ENCODE results near the gene SERGEF. TPM values are rescaled to one million over a fixed set of nuclear protein-coding genes. Genes with fewer than 3 reads are reported as not detected.

The SERGEF gene
- total and polyA plus RNA-seq, 2 of the 4 experiments (the other 2 are of a cell fraction) = 12.2 to 18.1 TPM

GRCh38 chr11:17743808-17744119 is 269.1 kb downstream of the SERGEF start:
- no TSS peak for BruUV-seq (replicated peaks)
- Histone ChIP-seq H2BK5ac (ENCODE audit: low read depth, low read length, poor library complexity, severe bottlenecking) (no peak overlapping the region), H3K4ac (ENCODE audit: low read depth, low read length) (no peak overlapping the region), H3K23ac (ENCODE audit: low read depth, low read length) (no peak overlapping the region), H3K9me3 (ENCODE audit: control insufficient read depth, insufficient read depth, low read length) (no peaks in the 10 kb centered on the region), H3K9me1 (ENCODE audit: insufficient read depth, low read length) (no peaks in the 10 kb centered on the region), H3K9ac (ENCODE audit: low read depth, low read length) (no peak overlapping the region), H4K91ac (ENCODE audit: insufficient read depth, low read depth, low read length) (no peak overlapping the region), H3K79me1 (ENCODE audit: low read depth in 1 of 2, low read length in 2 of 2) (no peaks in the 10 kb centered on the region), H3K18ac (ENCODE audit: low read depth, low read length) (no peak overlapping the region), H3K4me1 (ENCODE audit: control insufficient read depth, insufficient read depth, low read length) (no peaks in the 10 kb centered on the region), H3K4me3 (ENCODE audit: insufficient read depth, low read depth, low read length) (no peak overlapping the region), H4K8ac (ENCODE audit: low read depth in 2 of 2, low read length in 2 of 2) (no peak overlapping the region), H4K5ac (ENCODE audit: low read depth, low read length) (no peak overlapping the region), H3K56ac (ENCODE audit: extremely low read depth, insufficient read depth, low read length) (no peak overlapping the region), H2AFZ (replicated peaks; ENCODE audit: low read length, poor library complexity) (no peak overlapping the region), H3K27me3 (ENCODE audit: control insufficient read depth, insufficient read depth, low read length) (peaks cover 28% of the 10 kb centered on the region), H3K27ac (ENCODE audit: insufficient read depth, low read length) (no peak overlapping the region), H3K36me3 (ENCODE audit: control insufficient read depth, insufficient read depth, low read length) (no peaks in the 10 kb centered on the region), H4K20me1 (ENCODE audit: insufficient read depth, low read length) (no peaks in the 10 kb centered on the region; the same call in 1 of the 2 replicates), H2BK15ac (ENCODE audit: low read depth, low read length) (no peak overlapping the region), H2BK20ac (ENCODE audit: low read depth, low read length) (no peak overlapping the region), H3K14ac (replicated peaks; ENCODE audit: low read depth, low read length) (no peak overlapping the region), H3K4me2 (ENCODE audit: low read depth, low read length) (no peak overlapping the region), H2AK9ac (replicated peaks; ENCODE audit: low read depth, low read length, poor library complexity) (no peak overlapping the region), H2AK5ac (ENCODE audit: low read depth, low read length) (no peak overlapping the region), H2BK120ac (ENCODE audit: low read depth, low read length) (no peak overlapping the region)
- in situ Hi-C loops (cut with MboI; ENCODE audit: low sequenced_read_pairs) (no loop called here), dilution Hi-C loops (cut with HindIII; ENCODE audit: low sequenced_read_pairs, unreplicated experiment) (loop anchor here (25.0 kb wide), 1 partner anchor 244 kb away; no protein-coding TSS in a partner anchor), intact Hi-C loops (cut with micrococcal nuclease) (no loop called here)
- peak; percentile 69 for ATAC-seq (ENCODE audit: low read depth)
- peak; percentile 85 for DNase-seq
- ChIA-PET POLR2A (ENCODE audit: unreplicated experiment) (no interaction called here), CTCF (interaction anchor here (1.3 kb wide), 1 partner anchor 235 kb away, joined by 3 read pairs; no protein-coding TSS in a partner anchor)
- TF ChIP-seq POLR2A (IDR thresholded peaks at IDR 0.05; ENCODE audit: low read depth, low read length) = no peak
- TF ChIP-seq MAFK (IDR thresholded peaks at IDR 0.05; ENCODE audit: low read depth, low read length) = peak; percentile 42; the same call in 1 of the 2 replicates
- TF ChIP-seq RCOR1 (IDR thresholded peaks at IDR 0.05; ENCODE audit: insufficient replicate concordance, low read length) = no peak
- no peak for TF ChIP-seq NFE2L2 (IDR thresholded peaks at IDR 0.05; ENCODE audit: low read depth, low read length)
- TF ChIP-seq SMC3 (IDR thresholded peaks at IDR 0.05; ENCODE audit: low read depth, low read length) = no peak
- peak; percentile 56; the same call in 1 of the 2 replicates for TF ChIP-seq FOS (IDR thresholded peaks at IDR 0.05; ENCODE audit: low read depth, low read length)
- TF ChIP-seq RAD21 (IDR thresholded peaks at IDR 0.05; ENCODE audit: low read length) = no peak
- no peak for TF ChIP-seq CTCF (conservative IDR thresholded peaks at IDR 0.05; ENCODE audit: low read depth, low read length)
- TF ChIP-seq MAZ (IDR thresholded peaks at IDR 0.05; ENCODE audit: borderline replicate concordance, low read depth, low read length) = no peak; the same call in 1 of the 2 replicates
- TF ChIP-seq CHD1 (IDR thresholded peaks at IDR 0.05; ENCODE audit: low read depth, low read length) = no peak
- no peak for TF ChIP-seq USF2 (IDR thresholded peaks at IDR 0.05; ENCODE audit: low read depth, low read length)
- no peak for TF ChIP-seq MXI1 (IDR thresholded peaks at IDR 0.05; ENCODE audit: borderline replicate concordance, low read depth, low read length)
- TF ChIP-seq BHLHE40 (IDR thresholded peaks at IDR 0.05; ENCODE audit: low read depth, low read length) = no peak
- 58% methylated on average over 4 of the region's 5 CpGs; no CpG with 5 or more reads in 1 of the 2 experiments for WGBS, 2 experiments (ENCODE audit: extremely low coverage in 2 of 2, insufficient read length in 1 of 2)

Measured in IMR-90 (cell line).